ENCODE results near the gene P2RY2. TPM values are rescaled to one million over a fixed set of nuclear protein-coding genes. Genes with fewer than 3 reads are reported as not detected.

The P2RY2 gene
- total and polyA plus RNA-seq, 2 of the 8 experiments (the other 6 are each of a cell fraction or from before 2014, with no cell fraction given), result 1.0 to 1.5 TPM

DNA sequence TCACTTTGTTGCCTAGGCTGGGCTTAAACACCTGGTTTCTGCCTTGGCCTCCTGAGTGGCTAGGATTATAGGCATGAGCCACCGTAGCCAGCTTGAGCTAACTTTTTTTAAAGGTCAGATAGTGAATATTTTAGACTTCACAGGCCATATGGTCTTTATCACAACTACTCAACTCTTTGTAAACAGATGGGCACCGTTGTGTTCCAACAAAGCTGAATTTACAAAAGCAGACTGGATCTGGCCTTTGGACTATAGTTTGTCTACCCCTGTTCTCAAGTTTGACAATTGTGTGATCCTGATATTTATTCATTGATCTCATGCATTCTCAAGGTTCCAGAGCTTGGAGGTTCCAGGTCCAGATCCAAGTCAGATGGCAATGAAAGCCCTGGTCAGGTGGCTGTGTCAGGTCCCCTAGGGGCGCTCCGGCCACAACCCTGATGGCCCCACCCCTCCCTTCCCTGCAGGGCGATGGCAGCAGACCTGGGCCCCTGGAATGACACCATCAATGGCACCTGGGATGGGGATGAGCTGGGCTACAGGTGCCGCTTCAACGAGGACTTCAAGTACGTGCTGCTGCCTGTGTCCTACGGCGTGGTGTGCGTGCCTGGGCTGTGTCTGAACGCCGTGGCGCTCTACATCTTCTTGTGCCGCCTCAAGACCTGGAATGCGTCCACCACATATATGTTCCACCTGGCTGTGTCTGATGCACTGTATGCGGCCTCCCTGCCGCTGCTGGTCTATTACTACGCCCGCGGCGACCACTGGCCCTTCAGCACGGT lies 15.8 kb downstream of the P2RY2 start:
- Histone ChIP-seq H3K4me1 (replicated peaks in 1 of 4; ENCODE audit: control insufficient read depth in 3 of 4, insufficient read depth in 4 of 4, low read length in 3 of 4) (peaks cover 0 to 4% (median under 1%) of the 10 kb centered on the region in 4 experiments; a peak in 3 of 7 replicates), H4K20me1 (replicated peaks in 1 of 2; ENCODE audit: control insufficient read depth in 1 of 2, insufficient read depth in 2 of 2, low read length in 2 of 2) (no peaks in the 10 kb centered on the region), H2BK12ac (ENCODE audit: low read depth, low read length) (no peak overlapping the region), H3K18ac (ENCODE audit: extremely low read depth, low read length) (no peak overlapping the region), H3K4me2 (ENCODE audit: insufficient read depth in 1 of 2, low read depth in 2 of 2, low read length in 2 of 2) (no peak overlapping the region), H3K9ac (replicated peaks in 1 of 4; ENCODE audit: extremely low read depth in 1 of 4, low read depth in 3 of 4, low read length in 3 of 4) (no peak overlapping the region), H2BK5ac (ENCODE audit: low read depth, low read length) (no peak overlapping the region), H4K8ac (ENCODE audit: extremely low read depth, insufficient read depth, low read length) (no peak overlapping the region), H3K14ac (ENCODE audit: insufficient read length) (no peak overlapping the region), H3K27ac (ENCODE audit: low read depth, low read length) (no peak overlapping the region), H2AK5ac (ENCODE audit: low read depth, low read length) (no peak overlapping the region), H3K4ac (replicated peaks; ENCODE audit: insufficient read length, low read depth, low read length) (no peak overlapping the region), H2BK20ac (ENCODE audit: low read length) (no peak overlapping the region), H3K23me2 (ENCODE audit: low read depth, low read length) (0 out of 2 replicates have a peak, but pooled peaks cover 2% of the 10 kb centered on the region), H4K5ac (ENCODE audit: insufficient read length, low read depth, low read length) (no peak overlapping the region), H2AFZ (ENCODE audit: low read length) (no peak overlapping the region), H3K27me3 (replicated peaks in 1 of 4; ENCODE audit: control insufficient read depth in 3 of 4, extremely low read depth in 1 of 4, insufficient read depth in 3 of 4, low read length in 3 of 4) (no peaks in the 10 kb centered on the region), H3K36me3 (ENCODE audit: control insufficient read depth in 2 of 4, insufficient read depth in 4 of 4, low read length in 3 of 4) (no peaks in the 10 kb centered on the region), H3K79me1 (ENCODE audit: low read depth, low read length) (no peaks in the 10 kb centered on the region; the same call in 1 of the 2 replicates), H2BK15ac (ENCODE audit: low read length) (no peak overlapping the region), H2BK120ac (replicated peaks; ENCODE audit: low read depth, low read length) (no peak overlapping the region), H3K79me2 (ENCODE audit: control insufficient read depth in 1 of 2, insufficient read depth in 2 of 2, low read length in 2 of 2) (no peaks in the 10 kb centered on the region), H3K23ac (ENCODE audit: insufficient read length) (no peak overlapping the region), H3K9me3 (ENCODE audit: insufficient read depth in 2 of 2, low read depth in 1 of 2, low read length in 1 of 2) (no peaks in the 10 kb centered on the region), H3K4me3 (ENCODE audit: extremely low read depth in 1 of 4, insufficient read depth in 2 of 4, low read depth in 3 of 4, low read length in 4 of 4) (no peak overlapping the region), H4K91ac (replicated peaks; ENCODE audit: insufficient read length, low read length) (peak overlapping the region; percentile 56), H3K56ac (replicated peaks; ENCODE audit: insufficient read length, low read depth, low read length) (no peak overlapping the region)
- WGBS, 2 experiments (ENCODE audit: extremely low coverage in 1 of 2, insufficient coverage in 1 of 2, insufficient read length in 1 of 2, insufficient replicate concordance in 2 of 2, low coverage in 1 of 2, low lambda C conversion rate in 2 of 2, missing lambda C conversion rate in 1 of 2), result 96% methylated on average over 22 of the region's 23 CpGs; no CpG with 5 or more reads in 1 of the 2 experiments
- TF ChIP-seq TBP (IDR thresholded peaks at IDR 0.05; ENCODE audit: low read depth, low read length), result no peak
- no peak for TF ChIP-seq SRF (IDR thresholded peaks at IDR 0.05; ENCODE audit: low read depth, low read length)
- no peak for TF ChIP-seq EGR1 (IDR thresholded peaks at IDR 0.05; ENCODE audit: borderline replicate concordance, low read depth, low read length)
- TF ChIP-seq SAP30 (IDR thresholded peaks at IDR 0.05; ENCODE audit: insufficient read depth, insufficient replicate concordance, low read length), result no peak
- TF ChIP-seq GABPA (IDR thresholded peaks at IDR 0.05; ENCODE audit: borderline replicate concordance, insufficient read depth, low read length), result no peak
- no peak for TF ChIP-seq TAF7 (optimal IDR thresholded peaks at IDR 0.05; ENCODE audit: borderline replicate concordance, low read depth, low read length)
- no peak for TF ChIP-seq JUN (IDR thresholded peaks at IDR 0.05; ENCODE audit: low read depth, low read length)
- TF ChIP-seq ASH2L (IDR thresholded peaks at IDR 0.05; ENCODE audit: low read length), result no peak
- TF ChIP-seq RFX5 (IDR thresholded peaks at IDR 0.05; ENCODE audit: borderline replicate concordance, low read depth, low read length), result no peak
- TF ChIP-seq CEBPB (IDR thresholded peaks at IDR 0.05; ENCODE audit: low read depth, low read length), result no peak
- TF ChIP-seq FOSL1 (IDR thresholded peaks at IDR 0.05; ENCODE audit: insufficient read depth, low read depth, low read length), result no peak
- no peak for TF ChIP-seq CBX8 (IDR thresholded peaks at IDR 0.05; ENCODE audit: borderline replicate concordance, low read depth, low read length)
- TF ChIP-seq KDM4A (IDR thresholded peaks at IDR 0.05; ENCODE audit: low read depth, low read length, severe bottlenecking), result no peak
- ChIA-PET CTCF (ENCODE audit: partially characterized antibody) (interaction anchor here (0.8 to 21.6 kb wide), 16 partner anchors 9 to 405 kb away, joined by 3 to 451 read pairs (median 7); no protein-coding TSS in a partner anchor), POLR2A (ENCODE audit: partially characterized antibody) (no interaction called here)
- DNase-seq (ENCODE audit: low read depth in 1 of 2, low spot score in 2 of 2), result no peak
- FAIRE-seq, result no peak
